K562 (cell line): ENCODE measurements around the gene PHF12. TPM values are rescaled to one million over a fixed set of nuclear protein-coding genes. Genes with fewer than 3 reads are reported as not detected.

Experiments
- ATAC-seq: fragments of 200-7000 bp; cut with Tn5 transposase; 3 replicates; pipeline ENCODE4 v1.9.1; 2020; ENCODE audit warnings: moderate library complexity
- BruUV-seq: library from RNA; stranded (reverse); fragments of 400-500 nt; replicated peaks from 2 replicates; lab custom pipeline; 2021; lab: Mats Ljungman, UMichigan
- CTCF ChIA-PET: fragments of 300-600 bp; formaldehyde crosslinking; extraction: SDS; loops from one replicate; lab custom pipeline; 2021; ENCODE audit warnings: low intra/inter-chr PET ratio; lab: Yijun Ruan, JAX
- POLR2A ChIA-PET: fragments of 300-600, 350-650 bp; sonication (Branson Sonifier 250); formaldehyde crosslinking; extraction: SDS; loops from one replicate; lab custom pipeline; 2021; ENCODE audit warnings: antibody characterized with exemption, inconsistent platforms; lab: Yijun Ruan, JAX
- DNase-seq, 4 experiments: peaks; one replicate each; pipeline versions ENCODE4 v3.0.0 to v3.0.0-alpha.2; 2011 to 2018; ENCODE audit warnings: low spot score in 3 of 4, mixed read lengths in 3 of 4; ENCODE audit errors: extremely low read depth in 1 of 4
- FAIRE-seq: peaks from 2 replicates; lab custom pipeline; 2011; peaks lifted over from hg19 to GRCh38; lab: Jason Lieb, UNC
- H2AFZ ChIP-seq: 2 replicates; pipeline ENCODE4 v1.6.0; 2011; ENCODE audit warnings: low read depth, low read length, control low read depth, inconsistent platforms
- H3K27ac ChIP-seq: fragments of 200-600 bp; 3 replicates; pipeline ENCODE4 v1.8.0; 2011; ENCODE audit warnings: low read depth, mild to moderate bottlenecking, control low read depth, inconsistent platforms, low read length, moderate library complexity, mixed read lengths; ENCODE audit errors: extremely low read depth
- H3K27me3 ChIP-seq, 2 experiments: fragments of 300-600 bp in 1 of 2; 2 replicates in 1 of 2; 3 replicates in 1 of 2; pipeline versions ENCODE4 v1.6.0 to v1.8.0; 2011; ENCODE audit warnings: inconsistent platforms in 2 of 2, low read length in 2 of 2, mild to moderate bottlenecking in 1 of 2, mixed read lengths in 1 of 2, moderate library complexity in 1 of 2; ENCODE audit not compliant: control insufficient read depth in 2 of 2, insufficient read depth in 2 of 2
- H3K36me3 ChIP-seq: fragments of 300-600 bp; 3 replicates; pipeline ENCODE4 v1.8.0; 2011; ENCODE audit warnings: mild to moderate bottlenecking, low read length, inconsistent platforms; ENCODE audit not compliant: control insufficient read depth, insufficient read depth
- H3K4me1 ChIP-seq, 2 experiments: fragments of 200-600 bp in 1 of 2; replicated peaks in 1 of 2; 2 replicates in 1 of 2; 3 replicates in 1 of 2; pipeline versions ENCODE4 v1.5.1 to v1.8.0; 2011; ENCODE audit warnings: inconsistent platforms in 2 of 2, low read length in 2 of 2, mild to moderate bottlenecking in 1 of 2, mixed read lengths in 1 of 2, moderate library complexity in 1 of 2; ENCODE audit not compliant: control insufficient read depth in 2 of 2, insufficient read depth in 2 of 2
- H3K4me2 ChIP-seq: 2 replicates; pipeline ENCODE4 v1.6.1; 2011; ENCODE audit warnings: low read length, control low read depth, inconsistent platforms, mixed read lengths; ENCODE audit not compliant: insufficient read depth
- H3K4me3 ChIP-seq: fragments of 200-600 bp; sonication (generic), shearing (Covaris generic); 2 replicates; pipeline ENCODE4 v1.5.1; 2016; ENCODE audit warnings: control low read depth, inconsistent platforms
- H3K79me2 ChIP-seq: fragments of 200-600 bp; 3 replicates; pipeline ENCODE4 v1.8.0; 2011; ENCODE audit warnings: low read length, inconsistent platforms; ENCODE audit not compliant: control insufficient read depth, insufficient read depth
- H3K9ac ChIP-seq, 2 experiments: 2 replicates each; pipeline versions ENCODE4 v1.6.0 to v1.6.1; 2011; ENCODE audit warnings: low read depth in 2 of 2, low read length in 2 of 2, control low read depth in 1 of 2, inconsistent platforms in 1 of 2, mild to moderate bottlenecking in 1 of 2, mixed read lengths in 1 of 2; ENCODE audit not compliant: insufficient read depth in 1 of 2
- H3K9me1 ChIP-seq: one replicate; pipeline ENCODE4 v1.6.0; 2011; ENCODE audit warnings: inconsistent platforms, mild to moderate bottlenecking, low read length, moderate library complexity; ENCODE audit not compliant: control insufficient read depth, insufficient read depth
- H3K9me3 ChIP-seq: replicated peaks from 2 replicates; pipeline ENCODE4 v1.5.1; 2011; ENCODE audit warnings: low read depth, low read length, inconsistent platforms; ENCODE audit not compliant: control insufficient read depth, insufficient read depth
- H4K20me1 ChIP-seq: replicated peaks from 2 replicates; pipeline ENCODE4 v1.6.1; 2011; ENCODE audit warnings: low read length, inconsistent platforms, mixed read lengths; ENCODE audit not compliant: control insufficient read depth, insufficient read depth
- BRD9 ChIP-seq: fragments of 450-650 bp; IDR thresholded peaks from 2 replicates; pipeline ENCODE4 v1.6.1; 2018; ENCODE audit warnings: low read depth; ENCODE audit not compliant: partially characterized antibody
- CBFA2T3 ChIP-seq: fragments of 450-650 bp; IDR thresholded peaks from 2 replicates; pipeline ENCODE4 v1.6.1; 2017
- CREBBP ChIP-seq: IDR thresholded peaks from one replicate; pipeline ENCODE4 v1.6.1; 2012; ENCODE audit warnings: low read depth, mild to moderate bottlenecking, control low read depth, inconsistent platforms, low read length
- CREM ChIP-seq: IDR thresholded peaks from 2 replicates; pipeline ENCODE4 v1.6.1; 2014; ENCODE audit warnings: antibody characterized with exemption, low read depth
- ELF4 ChIP-seq: fragments of 450-650 bp; formaldehyde crosslinking; IDR thresholded peaks from 2 replicates; pipeline ENCODE4 v1.4.0; 2022; ENCODE audit warnings: missing genetic modification characterization
- GTF2E2 ChIP-seq: fragments of 200-800 bp; sonication (Bioruptor generic); IDR thresholded peaks from 2 replicates; pipeline ENCODE4 v1.6.1; 2016; ENCODE audit warnings: missing genetic modification characterization, missing compliant biosample characterization
- KLF16 ChIP-seq: IDR thresholded peaks from 2 replicates; pipeline ENCODE4 v1.6.1; 2016; ENCODE audit warnings: antibody characterized with exemption
- MBD2 ChIP-seq: sonication (generic); IDR thresholded peaks from 2 replicates; pipeline ENCODE4 v1.6.1; 2016; ENCODE audit warnings: low read depth, borderline replicate concordance
- SREBF2 ChIP-seq: sonication (generic); formaldehyde crosslinking; IDR thresholded peaks from 2 replicates; pipeline ENCODE4 v1.4.0; 2020; ENCODE audit warnings: mild to moderate bottlenecking, missing genetic modification reagents
- TAL1 ChIP-seq: fragments of 450-650 bp; IDR thresholded peaks from 2 replicates; pipeline ENCODE4 v1.6.1; 2016; ENCODE audit warnings: mild to moderate bottlenecking
- ZNF146 ChIP-seq: IDR thresholded peaks from one replicate; pipeline ENCODE4 v1.6.1; 2018; ENCODE audit warnings: missing compliant biosample characterization; ENCODE audit not compliant: unreplicated experiment
- in situ Hi-C: fragments of 300-500 bp; cut with MboI; formaldehyde crosslinking; loops from 4 replicates; pipeline ENCODE4 v1.15.0; 2018; ENCODE audit warnings: inconsistent platforms, mixed read lengths
- intact Hi-C: fragments of 100-400 bp; cut with micrococcal nuclease; formaldehyde crosslinking; loops from 2 replicates; pipeline ENCODE4 v1.14.2; 2022
- polyA plus RNA-seq, 8 experiments: library from polyadenylated mRNA; depleted of rRNA in 4 of 8; stranded (reverse) in 5 of 8; unstranded in 3 of 8; fragments of >200 nt; fragmentation: Nextera tagmentation in 2 of 8; fragmentation: Illumina TruSeq in 1 of 8; extraction: Ambion mirVana in 2 of 8; extraction: Trizol in 1 of 8; gene quantifications; 2 replicates each; pipeline versions ENCODE4 v1.2.1 to v1.2.3, GENCODE V29; 2011 to 2014; ENCODE audit warnings: inconsistent platforms in 1 of 8, missing spikeins in 1 of 8
- total RNA-seq, 7 experiments: library from RNA; depleted of rRNA in 6 of 7; stranded (reverse); fragments of >200 nt in 6 of 7; fragmentation: Illumina TruSeq in 2 of 7; extraction: Trizol in 2 of 7; gene quantifications; 2 replicates each; pipeline versions ENCODE4 v1.2.1 to v1.2.3, GENCODE V29; 2011 to 2021; ENCODE audit warnings: low replicate concordance in 1 of 7
- TF ChIP-seq, protein P1 (sequence below): fragments of 450-650 bp; IDR thresholded peaks from 2 replicates; pipeline ENCODE4 v1.6.1; 2016; ENCODE audit warnings: borderline replicate concordance
- TF ChIP-seq, protein P2 (sequence below): sonication (generic); formaldehyde crosslinking; IDR thresholded peaks from 2 replicates; pipeline ENCODE4 v1.8.0; 2023; ENCODE audit warnings: missing genetic modification reagents, mild to moderate bottlenecking, borderline replicate concordance
- TF ChIP-seq, protein P3 (sequence below), 2 experiments: fragments of 450-650 bp; conservative IDR thresholded peaks; 2 replicates each; pipeline ENCODE4 v1.6.1; 2017; ENCODE audit warnings: mild to moderate bottlenecking in 2 of 2, moderate library complexity in 2 of 2

Gene PHF12
- total and polyA plus RNA-seq, 9 of the 15 experiments (the other 6 are each of a cell fraction or from before 2014, with no cell fraction given) = 0.82 to 31.3 (median 13.5) TPM

DNA sequence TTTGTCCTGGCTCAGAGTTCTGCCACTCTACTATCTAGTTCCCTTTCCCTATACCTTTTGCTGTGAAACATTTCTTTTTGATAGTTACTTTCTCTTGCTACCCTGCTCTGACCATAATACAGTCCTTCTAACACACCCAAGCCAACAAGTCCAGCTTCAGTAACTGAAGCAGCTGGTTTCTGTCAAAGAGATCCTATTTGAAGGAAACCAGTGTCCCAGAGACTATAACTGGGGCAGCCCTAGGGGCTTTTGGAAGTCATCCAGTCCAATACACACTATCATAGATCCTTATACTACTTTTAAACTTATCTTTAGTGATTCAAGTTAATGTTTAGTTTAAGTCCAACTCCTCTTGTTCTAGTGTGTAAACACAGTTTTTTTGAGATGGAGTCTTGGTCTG lies 31.1 kb downstream of the PHF12 start:
- peaks cover 4% of the 10 kb centered on the region in 2 experiments; a peak in 4 of 5 replicates for H3K4me1 ChIP-seq
- no peak overlapping the region for H2AFZ ChIP-seq
- no peak for DNase-seq
- H3K9me1 ChIP-seq = no peaks in the 10 kb centered on the region
- H3K27me3 ChIP-seq = no peaks in the 10 kb centered on the region
- ChIA-PET CTCF (no interaction called here), POLR2A (interaction anchor here (0.6 to 1.7 kb wide), 4 partner anchors 9 to 328 kb away, joined by 3 to 6 read pairs (median 3); no protein-coding TSS in a partner anchor)
- no peak overlapping the region for H3K4me3 ChIP-seq
- intact Hi-C loops (no loop called here), in situ Hi-C loops (no loop called here)
- ATAC-seq = no peak
- H3K27ac ChIP-seq = no peak overlapping the region
- no peaks in the 10 kb centered on the region for H4K20me1 ChIP-seq
- H3K36me3 ChIP-seq = peaks cover 91% of the 10 kb centered on the region
- peaks cover 10% of the 10 kb centered on the region; the same call in 2 of the 3 replicates for H3K79me2 ChIP-seq
- no peak overlapping the region for H3K4me2 ChIP-seq
- H3K9ac ChIP-seq = no peak overlapping the region
- H3K9me3 ChIP-seq = no peaks in the 10 kb centered on the region
- no peak for FAIRE-seq
- no TSS peak for BruUV-seq
- TF ChIP-seq CREBBP = no peak
- no peak for TF ChIP-seq GTF2E2 (tag)
- no peak for TF ChIP-seq CBFA2T3
- TF ChIP-seq SREBF2 (CRISPR knock-in tag) = no peak
- no peak for TF ChIP-seq ZNF146 (CRISPR knock-in tag)
- TF ChIP-seq, protein P1, sequence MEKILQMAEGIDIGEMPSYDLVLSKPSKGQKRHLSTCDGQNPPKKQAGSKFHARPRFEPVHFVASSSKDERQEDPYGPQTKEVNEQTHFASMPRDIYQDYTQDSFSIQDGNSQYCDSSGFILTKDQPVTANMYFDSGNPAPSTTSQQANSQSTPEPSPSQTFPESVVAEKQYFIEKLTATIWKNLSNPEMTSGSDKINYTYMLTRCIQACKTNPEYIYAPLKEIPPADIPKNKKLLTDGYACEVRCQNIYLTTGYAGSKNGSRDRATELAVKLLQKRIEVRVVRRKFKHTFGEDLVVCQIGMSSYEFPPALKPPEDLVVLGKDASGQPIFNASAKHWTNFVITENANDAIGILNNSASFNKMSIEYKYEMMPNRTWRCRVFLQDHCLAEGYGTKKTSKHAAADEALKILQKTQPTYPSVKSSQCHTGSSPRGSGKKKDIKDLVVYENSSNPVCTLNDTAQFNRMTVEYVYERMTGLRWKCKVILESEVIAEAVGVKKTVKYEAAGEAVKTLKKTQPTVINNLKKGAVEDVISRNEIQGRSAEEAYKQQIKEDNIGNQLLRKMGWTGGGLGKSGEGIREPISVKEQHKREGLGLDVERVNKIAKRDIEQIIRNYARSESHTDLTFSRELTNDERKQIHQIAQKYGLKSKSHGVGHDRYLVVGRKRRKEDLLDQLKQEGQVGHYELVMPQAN = no peak
- no peak for TF ChIP-seq MBD2
- TF ChIP-seq, protein P2, sequence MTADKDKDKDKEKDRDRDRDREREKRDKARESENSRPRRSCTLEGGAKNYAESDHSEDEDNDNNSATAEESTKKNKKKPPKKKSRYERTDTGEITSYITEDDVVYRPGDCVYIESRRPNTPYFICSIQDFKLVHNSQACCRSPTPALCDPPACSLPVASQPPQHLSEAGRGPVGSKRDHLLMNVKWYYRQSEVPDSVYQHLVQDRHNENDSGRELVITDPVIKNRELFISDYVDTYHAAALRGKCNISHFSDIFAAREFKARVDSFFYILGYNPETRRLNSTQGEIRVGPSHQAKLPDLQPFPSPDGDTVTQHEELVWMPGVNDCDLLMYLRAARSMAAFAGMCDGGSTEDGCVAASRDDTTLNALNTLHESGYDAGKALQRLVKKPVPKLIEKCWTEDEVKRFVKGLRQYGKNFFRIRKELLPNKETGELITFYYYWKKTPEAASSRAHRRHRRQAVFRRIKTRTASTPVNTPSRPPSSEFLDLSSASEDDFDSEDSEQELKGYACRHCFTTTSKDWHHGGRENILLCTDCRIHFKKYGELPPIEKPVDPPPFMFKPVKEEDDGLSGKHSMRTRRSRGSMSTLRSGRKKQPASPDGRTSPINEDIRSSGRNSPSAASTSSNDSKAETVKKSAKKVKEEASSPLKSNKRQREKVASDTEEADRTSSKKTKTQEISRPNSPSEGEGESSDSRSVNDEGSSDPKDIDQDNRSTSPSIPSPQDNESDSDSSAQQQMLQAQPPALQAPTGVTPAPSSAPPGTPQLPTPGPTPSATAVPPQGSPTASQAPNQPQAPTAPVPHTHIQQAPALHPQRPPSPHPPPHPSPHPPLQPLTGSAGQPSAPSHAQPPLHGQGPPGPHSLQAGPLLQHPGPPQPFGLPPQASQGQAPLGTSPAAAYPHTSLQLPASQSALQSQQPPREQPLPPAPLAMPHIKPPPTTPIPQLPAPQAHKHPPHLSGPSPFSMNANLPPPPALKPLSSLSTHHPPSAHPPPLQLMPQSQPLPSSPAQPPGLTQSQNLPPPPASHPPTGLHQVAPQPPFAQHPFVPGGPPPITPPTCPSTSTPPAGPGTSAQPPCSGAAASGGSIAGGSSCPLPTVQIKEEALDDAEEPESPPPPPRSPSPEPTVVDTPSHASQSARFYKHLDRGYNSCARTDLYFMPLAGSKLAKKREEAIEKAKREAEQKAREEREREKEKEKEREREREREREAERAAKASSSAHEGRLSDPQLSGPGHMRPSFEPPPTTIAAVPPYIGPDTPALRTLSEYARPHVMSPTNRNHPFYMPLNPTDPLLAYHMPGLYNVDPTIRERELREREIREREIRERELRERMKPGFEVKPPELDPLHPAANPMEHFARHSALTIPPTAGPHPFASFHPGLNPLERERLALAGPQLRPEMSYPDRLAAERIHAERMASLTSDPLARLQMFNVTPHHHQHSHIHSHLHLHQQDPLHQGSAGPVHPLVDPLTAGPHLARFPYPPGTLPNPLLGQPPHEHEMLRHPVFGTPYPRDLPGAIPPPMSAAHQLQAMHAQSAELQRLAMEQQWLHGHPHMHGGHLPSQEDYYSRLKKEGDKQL = no peak
- TF ChIP-seq, protein P3, sequence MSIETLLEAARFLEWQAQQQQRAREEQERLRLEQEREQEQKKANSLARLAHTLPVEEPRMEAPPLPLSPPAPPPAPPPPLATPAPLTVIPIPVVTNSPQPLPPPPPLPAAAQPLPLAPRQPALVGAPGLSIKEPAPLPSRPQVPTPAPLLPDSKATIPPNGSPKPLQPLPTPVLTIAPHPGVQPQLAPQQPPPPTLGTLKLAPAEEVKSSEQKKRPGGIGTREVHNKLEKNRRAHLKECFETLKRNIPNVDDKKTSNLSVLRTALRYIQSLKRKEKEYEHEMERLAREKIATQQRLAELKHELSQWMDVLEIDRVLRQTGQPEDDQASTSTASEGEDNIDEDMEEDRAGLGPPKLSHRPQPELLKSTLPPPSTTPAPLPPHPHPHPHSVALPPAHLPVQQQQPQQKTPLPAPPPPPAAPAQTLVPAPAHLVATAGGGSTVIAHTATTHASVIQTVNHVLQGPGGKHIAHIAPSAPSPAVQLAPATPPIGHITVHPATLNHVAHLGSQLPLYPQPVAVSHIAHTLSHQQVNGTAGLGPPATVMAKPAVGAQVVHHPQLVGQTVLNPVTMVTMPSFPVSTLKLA (conservative IDR thresholded peaks at IDR 0.05) = no peak
- no peak for TF ChIP-seq TAL1
- no peak for TF ChIP-seq CREM
- TF ChIP-seq ELF4 (CRISPR knock-in tag) = no peak
- TF ChIP-seq BRD9 = no peak
- TF ChIP-seq KLF16 = no peak
